ENCODE results near the gene HNMT.

DNA sequence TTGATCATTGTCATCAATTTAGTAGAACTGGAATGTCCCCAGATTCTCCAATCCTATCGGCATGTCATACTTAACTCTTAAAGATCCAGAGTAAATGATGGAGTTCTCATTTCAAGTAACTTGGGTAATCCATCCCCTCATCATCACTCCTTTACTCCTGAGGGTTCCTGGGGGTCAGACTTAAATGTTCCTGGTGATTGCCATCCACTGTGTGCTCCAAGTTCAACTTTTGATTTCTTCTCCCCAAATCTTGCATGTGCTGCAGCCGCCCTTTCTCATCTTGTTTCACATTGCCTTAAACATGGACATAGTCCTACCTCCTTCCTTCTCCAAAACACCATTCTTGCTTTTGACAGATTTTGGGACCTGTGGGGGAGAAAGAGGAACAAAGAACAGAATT is 43.2 kb downstream of the HNMT start:
- TF ChIP-seq EZH2 (IDR thresholded peaks at IDR 0.05; ENCODE audit: borderline replicate concordance, insufficient read depth, low read depth, low read length, poor library complexity, severe bottlenecking), result no peak
- TF ChIP-seq, protein P1, sequence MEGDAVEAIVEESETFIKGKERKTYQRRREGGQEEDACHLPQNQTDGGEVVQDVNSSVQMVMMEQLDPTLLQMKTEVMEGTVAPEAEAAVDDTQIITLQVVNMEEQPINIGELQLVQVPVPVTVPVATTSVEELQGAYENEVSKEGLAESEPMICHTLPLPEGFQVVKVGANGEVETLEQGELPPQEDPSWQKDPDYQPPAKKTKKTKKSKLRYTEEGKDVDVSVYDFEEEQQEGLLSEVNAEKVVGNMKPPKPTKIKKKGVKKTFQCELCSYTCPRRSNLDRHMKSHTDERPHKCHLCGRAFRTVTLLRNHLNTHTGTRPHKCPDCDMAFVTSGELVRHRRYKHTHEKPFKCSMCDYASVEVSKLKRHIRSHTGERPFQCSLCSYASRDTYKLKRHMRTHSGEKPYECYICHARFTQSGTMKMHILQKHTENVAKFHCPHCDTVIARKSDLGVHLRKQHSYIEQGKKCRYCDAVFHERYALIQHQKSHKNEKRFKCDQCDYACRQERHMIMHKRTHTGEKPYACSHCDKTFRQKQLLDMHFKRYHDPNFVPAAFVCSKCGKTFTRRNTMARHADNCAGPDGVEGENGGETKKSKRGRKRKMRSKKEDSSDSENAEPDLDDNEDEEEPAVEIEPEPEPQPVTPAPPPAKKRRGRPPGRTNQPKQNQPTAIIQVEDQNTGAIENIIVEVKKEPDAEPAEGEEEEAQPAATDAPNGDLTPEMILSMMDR (IDR thresholded peaks at IDR 0.05), result no peak

Measured in B cell (primary cell).